DOHH2 (cell line): ENCODE results near the gene TTC21B.
"Not testable (repeated sequence)": the region's sequence is repeated elsewhere in the genome, so short reads cannot be mapped to it uniquely, and the experiment has no call there.

ENCODE experiments used
- H3F3A ChIP-seq: fragments of 200-600 bp; sonication (generic), shearing (Covaris generic); 2 replicates; pipeline ENCODE4 v1.6.0; 2016; ENCODE audit warnings: antibody characterized with exemption, mild to moderate bottlenecking; ENCODE audit not compliant: control insufficient read depth, insufficient read depth
- H3K27ac ChIP-seq: fragments of 200-600 bp; sonication (generic); 2 replicates; pipeline ENCODE4 v1.5.1; 2014; ENCODE audit warnings: low read depth, mild to moderate bottlenecking, low read length, moderate library complexity
- H3K27me3 ChIP-seq: fragments of 200-600 bp; sonication (generic); 2 replicates; pipeline ENCODE4 v1.6.1; 2014; ENCODE audit warnings: mild to moderate bottlenecking, low read length, mixed read lengths; ENCODE audit not compliant: control insufficient read depth
- H3K36me3 ChIP-seq: fragments of 200-600 bp; sonication (generic); 2 replicates; pipeline ENCODE4 v1.6.1; 2014; ENCODE audit warnings: mild to moderate bottlenecking, low read length, moderate library complexity, mixed read lengths; ENCODE audit not compliant: control insufficient read depth
- H3K4me1 ChIP-seq: fragments of 200-600 bp; sonication (generic); 2 replicates; pipeline ENCODE4 v1.6.1; 2014; ENCODE audit warnings: mild to moderate bottlenecking, low read length, mixed read lengths; ENCODE audit not compliant: control insufficient read depth
- H3K4me2 ChIP-seq: fragments of 200-600 bp; sonication (generic); 2 replicates; pipeline ENCODE4 v1.6.0; 2014; ENCODE audit warnings: mild to moderate bottlenecking, low read length, moderate library complexity
- H3K4me3 ChIP-seq: fragments of 200-600 bp; sonication (generic); 2 replicates; pipeline ENCODE4 v1.5.1; 2014; ENCODE audit warnings: mild to moderate bottlenecking, low read length, mixed read lengths
- H3K79me2 ChIP-seq: fragments of 200-600 bp; sonication (generic); 2 replicates; pipeline ENCODE4 v1.6.1; 2014; ENCODE audit warnings: mild to moderate bottlenecking, low read length, mixed read lengths; ENCODE audit not compliant: control insufficient read depth
- H3K9me2 ChIP-seq: fragments of 200-600 bp; sonication (generic); replicated peaks from 2 replicates; pipeline ENCODE4 v1.6.1; 2014; ENCODE audit warnings: mild to moderate bottlenecking, low read length, mixed read lengths; ENCODE audit not compliant: control insufficient read depth
- H3K9me3 ChIP-seq: fragments of 200-600 bp; sonication (generic); 2 replicates; pipeline ENCODE4 v1.6.1; 2014; ENCODE audit warnings: antibody characterized with exemption, low read length, mixed read lengths; ENCODE audit not compliant: control insufficient read depth, insufficient read depth
- H4K20me1 ChIP-seq: fragments of 200-600 bp; sonication (generic); 2 replicates; pipeline ENCODE4 v1.6.0; 2014; ENCODE audit warnings: low read depth, mild to moderate bottlenecking, antibody characterized with exemption, low read length, moderate library complexity; ENCODE audit not compliant: control insufficient read depth, insufficient read depth
- EZH2phosphoT487 ChIP-seq: fragments of 200-600 bp; sonication (generic); IDR thresholded peaks from 2 replicates; pipeline ENCODE4 v1.6.1; 2017; ENCODE audit warnings: borderline replicate concordance, mild to moderate bottlenecking, antibody characterized with exemption, low read length, moderate library complexity, mixed read lengths
- TF ChIP-seq, protein P1 (sequence below): fragments of 200-600 bp; sonication (generic); IDR thresholded peaks from one replicate; pipeline ENCODE4 v1.5.1; 2014; ENCODE audit warnings: antibody characterized with exemption, mild to moderate bottlenecking, low read depth, low read length; ENCODE audit not compliant: poor library complexity, severe bottlenecking

TTC21B gene

DNA sequence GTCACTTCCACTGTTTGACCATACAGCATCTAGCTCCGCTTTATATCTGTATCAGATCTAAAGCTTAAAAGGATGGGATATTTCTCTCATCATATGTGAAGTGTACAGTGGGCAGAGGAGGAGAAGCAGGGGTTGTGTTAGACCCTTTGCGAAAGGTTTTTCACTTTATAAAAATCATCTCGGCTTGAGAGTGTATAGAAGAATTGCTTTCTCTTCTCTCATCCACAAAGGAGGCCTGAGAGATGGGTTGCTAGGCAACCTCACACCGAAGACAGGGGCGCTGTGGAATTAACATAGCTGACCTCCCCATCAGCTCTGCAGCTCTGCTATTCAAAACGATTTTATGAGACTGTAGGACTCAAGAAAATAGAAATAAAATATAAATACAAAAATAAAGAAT, 89.3 kb downstream of the TTC21B start:
- Histone ChIP-seq H3K4me3 (no peak overlapping the region), H3K4me2 (no peak overlapping the region), H4K20me1 (no peaks in the 10 kb centered on the region), H3K79me2 (no peaks in the 10 kb centered on the region), H3K4me1 (no peaks in the 10 kb centered on the region), H3K27ac (no peak overlapping the region), H3K9me3 (no peaks in the 10 kb centered on the region), H3K36me3 (no peaks in the 10 kb centered on the region), H3K27me3 (no peaks in the 10 kb centered on the region), H3K9me2 (no peaks in the 10 kb centered on the region), H3F3A (no peaks in the 10 kb centered on the region)
- TF ChIP-seq, protein P1, sequence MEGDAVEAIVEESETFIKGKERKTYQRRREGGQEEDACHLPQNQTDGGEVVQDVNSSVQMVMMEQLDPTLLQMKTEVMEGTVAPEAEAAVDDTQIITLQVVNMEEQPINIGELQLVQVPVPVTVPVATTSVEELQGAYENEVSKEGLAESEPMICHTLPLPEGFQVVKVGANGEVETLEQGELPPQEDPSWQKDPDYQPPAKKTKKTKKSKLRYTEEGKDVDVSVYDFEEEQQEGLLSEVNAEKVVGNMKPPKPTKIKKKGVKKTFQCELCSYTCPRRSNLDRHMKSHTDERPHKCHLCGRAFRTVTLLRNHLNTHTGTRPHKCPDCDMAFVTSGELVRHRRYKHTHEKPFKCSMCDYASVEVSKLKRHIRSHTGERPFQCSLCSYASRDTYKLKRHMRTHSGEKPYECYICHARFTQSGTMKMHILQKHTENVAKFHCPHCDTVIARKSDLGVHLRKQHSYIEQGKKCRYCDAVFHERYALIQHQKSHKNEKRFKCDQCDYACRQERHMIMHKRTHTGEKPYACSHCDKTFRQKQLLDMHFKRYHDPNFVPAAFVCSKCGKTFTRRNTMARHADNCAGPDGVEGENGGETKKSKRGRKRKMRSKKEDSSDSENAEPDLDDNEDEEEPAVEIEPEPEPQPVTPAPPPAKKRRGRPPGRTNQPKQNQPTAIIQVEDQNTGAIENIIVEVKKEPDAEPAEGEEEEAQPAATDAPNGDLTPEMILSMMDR: no peak
- TF ChIP-seq EZH2phosphoT487: no peak

DNA sequence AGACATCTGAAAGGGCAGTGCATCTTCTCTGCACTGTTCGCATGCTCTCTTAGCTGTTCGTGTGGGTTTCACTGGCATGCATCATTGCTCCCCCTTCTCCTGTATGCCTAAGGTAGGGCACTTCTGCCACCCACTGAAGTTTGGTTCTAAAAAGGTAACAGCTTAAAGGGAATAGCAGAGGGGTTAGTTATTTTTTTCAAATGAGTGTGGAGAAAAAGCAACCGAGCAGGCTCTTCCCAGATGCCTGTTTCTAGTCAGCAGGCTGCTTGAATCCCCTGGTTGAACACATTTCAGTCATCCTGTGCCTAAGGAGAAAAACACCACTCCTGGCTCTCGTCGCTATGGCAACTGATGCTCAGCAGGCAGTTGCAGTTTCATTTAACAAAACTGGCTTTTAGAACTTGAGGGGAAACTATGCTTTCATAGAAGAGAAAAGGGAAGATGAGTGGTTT, 89.7 kb downstream of the TTC21B start:
- Histone ChIP-seq H3K9me2 (no peaks in the 10 kb centered on the region), H3K9me3 (no peaks in the 10 kb centered on the region), H4K20me1 (no peaks in the 10 kb centered on the region), H3F3A (no peaks in the 10 kb centered on the region), H3K4me1 (no peaks in the 10 kb centered on the region), H3K4me2 (no peak overlapping the region), H3K27me3 (no peaks in the 10 kb centered on the region), H3K4me3 (no peak overlapping the region), H3K36me3 (no peaks in the 10 kb centered on the region), H3K79me2 (no peaks in the 10 kb centered on the region), H3K27ac (no peak overlapping the region)
- no peak for TF ChIP-seq EZH2phosphoT487
- TF ChIP-seq, protein P1: no peak

DNA sequence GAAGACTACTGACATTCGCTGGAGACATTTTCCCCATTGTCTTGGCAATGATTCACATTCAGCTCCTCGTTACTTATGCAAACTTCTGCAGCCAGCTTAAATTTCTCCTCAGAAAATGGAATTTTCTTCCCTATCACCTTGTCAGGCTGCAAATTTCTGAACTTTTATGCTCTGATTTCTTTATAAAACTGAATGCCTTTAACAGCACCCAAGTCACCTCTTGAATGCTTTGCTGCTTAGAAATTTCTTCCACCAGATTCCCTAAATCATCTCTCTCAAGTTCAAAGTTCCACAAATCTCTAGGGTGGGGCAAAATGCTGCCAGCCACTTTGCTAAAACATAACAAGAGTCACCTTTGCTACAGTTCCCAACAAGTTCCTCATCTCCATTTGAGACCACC, 92.5 kb downstream of the TTC21B start:
- not testable (repeated sequence) for H3K79me2 ChIP-seq

GRCh38 chr2:165859723-165860122, 93.9 kb downstream of the TTC21B start:
- not testable (repeated sequence) for H3K79me2 ChIP-seq, H3F3A ChIP-seq, H3K9me3 ChIP-seq, H3K9me2 ChIP-seq, H3K4me2 ChIP-seq, H3K36me3 ChIP-seq, H3K4me3 ChIP-seq, H3K27me3 ChIP-seq, H3K27ac ChIP-seq, H4K20me1 ChIP-seq, H3K4me1 ChIP-seq

More for the DNA sequence above, 92.5 kb downstream of the TTC21B start:
- H3K9me2 ChIP-seq, H3F3A ChIP-seq, H3K27me3 ChIP-seq, H3K4me1 ChIP-seq, H3K9me3 ChIP-seq, H3K4me3 ChIP-seq, H4K20me1 ChIP-seq, H3K36me3 ChIP-seq, H3K27ac ChIP-seq, H3K4me2 ChIP-seq: not testable (repeated sequence)
